ENCODE measurements around the gene TBC1D22A. TPM values are rescaled to one million over a fixed set of nuclear protein-coding genes. Genes with fewer than 3 reads are reported as not detected.

Gene TBC1D22A
- total RNA-seq, 1 experiment from 2014 or later, result 14.3 TPM

- ATAC-seq, result no peak
- H3K9ac ChIP-seq (ENCODE audit: low read length), result no peak overlapping the region
- H2AFZ ChIP-seq (ENCODE audit: low read length), result no peak overlapping the region
- H3K9me3 ChIP-seq (ENCODE audit: low read length), result no peaks in the 10 kb centered on the region
- no peaks in the 10 kb centered on the region for H3K36me3 ChIP-seq (ENCODE audit: low read depth, low read length)
- H3K79me2 ChIP-seq (ENCODE audit: low read length), result no peaks in the 10 kb centered on the region
- H3K9me2 ChIP-seq (replicated peaks; ENCODE audit: low read length), result no peaks in the 10 kb centered on the region
- no peak overlapping the region for H3K4me3 ChIP-seq (ENCODE audit: low read length)
- H4K20me1 ChIP-seq (ENCODE audit: low read length), result no peaks in the 10 kb centered on the region
- H3K27ac ChIP-seq (ENCODE audit: low read length), result no peak overlapping the region
- H3K27me3 ChIP-seq (ENCODE audit: low read length), result no peaks in the 10 kb centered on the region
- intact Hi-C loops (cut with micrococcal nuclease), result no loop called here
- no peaks in the 10 kb centered on the region for H3F3A ChIP-seq (ENCODE audit: low read length, unreplicated experiment)
- no peak for DNase-seq
- H3K4me1 ChIP-seq (ENCODE audit: insufficient read depth, low read length), result no peaks in the 10 kb centered on the region
- BruUV-seq (replicated peaks), result no TSS peak
- H3K4me2 ChIP-seq (ENCODE audit: low read length), result no peak overlapping the region
- ChIA-PET POLR2A (ENCODE audit: unreplicated experiment) (no interaction called here), CTCF (no interaction called here)
- TF ChIP-seq CTCF (conservative IDR thresholded peaks at IDR 0.05; ENCODE audit: low read depth, low read length) (no peak), EZH2phosphoT487 (IDR thresholded peaks at IDR 0.05; ENCODE audit: borderline replicate concordance, low read length) (no peak)
These were observed 42.5 kb upstream of the TBC1D22A start for GRCh38 chr22:46719921-46720320.

GRCh38 chr22:46721501-46722085, 40.9 kb upstream of the TBC1D22A start:
- H3K27ac ChIP-seq (ENCODE audit: low read length), result no peak overlapping the region
- no peak overlapping the region for H3K9ac ChIP-seq (ENCODE audit: low read length)
- ATAC-seq (no peak), DNase-seq (no peak)
- no peaks in the 10 kb centered on the region for H3K9me3 ChIP-seq (ENCODE audit: low read length)
- no peaks in the 10 kb centered on the region for H4K20me1 ChIP-seq (ENCODE audit: low read length)
- H3K36me3 ChIP-seq (ENCODE audit: low read depth, low read length), result no peaks in the 10 kb centered on the region
- intact Hi-C loops (cut with micrococcal nuclease), result no loop called here
- no TSS peak for BruUV-seq (replicated peaks)
- no peaks in the 10 kb centered on the region for H3K9me2 ChIP-seq (replicated peaks; ENCODE audit: low read length)
- no peaks in the 10 kb centered on the region for H3K27me3 ChIP-seq (ENCODE audit: low read length)
- ChIA-PET POLR2A (ENCODE audit: unreplicated experiment) (no interaction called here), CTCF (no interaction called here)
- no peaks in the 10 kb centered on the region for H3K4me1 ChIP-seq (ENCODE audit: insufficient read depth, low read length)
- H3K4me3 ChIP-seq (ENCODE audit: low read length), result no peak overlapping the region
- no peak overlapping the region for H3K4me2 ChIP-seq (ENCODE audit: low read length)
- H3K79me2 ChIP-seq (ENCODE audit: low read length), result no peaks in the 10 kb centered on the region
- no peak overlapping the region for H2AFZ ChIP-seq (ENCODE audit: low read length)
- H3F3A ChIP-seq (ENCODE audit: low read length, unreplicated experiment), result no peaks in the 10 kb centered on the region
- TF ChIP-seq EZH2phosphoT487 (IDR thresholded peaks at IDR 0.05; ENCODE audit: borderline replicate concordance, low read length) (no peak), EZH2 (IDR thresholded peaks at IDR 0.05; ENCODE audit: low read length, unreplicated experiment) (no peak), CTCF (conservative IDR thresholded peaks at IDR 0.05; ENCODE audit: low read depth, low read length) (no peak)

- Histone ChIP-seq H3K4me1 (ENCODE audit: insufficient read depth, low read length) (no peaks in the 10 kb centered on the region), H2AFZ (ENCODE audit: low read length) (no peak overlapping the region), H3K9me2 (replicated peaks; ENCODE audit: low read length) (no peaks in the 10 kb centered on the region), H3K4me3 (ENCODE audit: low read length) (no peak overlapping the region), H3F3A (ENCODE audit: low read length, unreplicated experiment) (no peaks in the 10 kb centered on the region), H3K36me3 (ENCODE audit: low read depth, low read length) (no peaks in the 10 kb centered on the region), H4K20me1 (ENCODE audit: low read length) (no peaks in the 10 kb centered on the region), H3K27me3 (ENCODE audit: low read length) (no peaks in the 10 kb centered on the region), H3K9me3 (ENCODE audit: low read length) (no peaks in the 10 kb centered on the region), H3K9ac (ENCODE audit: low read length) (no peak overlapping the region), H3K27ac (ENCODE audit: low read length) (no peak overlapping the region), H3K79me2 (ENCODE audit: low read length) (no peaks in the 10 kb centered on the region), H3K4me2 (ENCODE audit: low read length) (no peak overlapping the region)
- ChIA-PET POLR2A (ENCODE audit: unreplicated experiment) (no interaction called here), CTCF (no interaction called here)
- intact Hi-C loops (cut with micrococcal nuclease), result no loop called here
- ATAC-seq (no peak), DNase-seq (no peak)
- BruUV-seq (replicated peaks), result no TSS peak
- TF ChIP-seq EZH2phosphoT487 (IDR thresholded peaks at IDR 0.05; ENCODE audit: borderline replicate concordance, low read length) (no peak), CTCF (conservative IDR thresholded peaks at IDR 0.05; ENCODE audit: low read depth, low read length) (no peak), EZH2 (IDR thresholded peaks at IDR 0.05; ENCODE audit: low read length, unreplicated experiment) (no peak)
These were observed 38.6 kb upstream of the TBC1D22A start for GRCh38 chr22:46723882-46724281.

Measured in PC-3 (cell line).